HG03064 (cell line): ENCODE measurements around the gene SLC35F4.

Source experiments
- ATAC-seq: cut with Tn5 transposase; IDR thresholded peaks from one replicate; pipeline ENCODE4 v1.9.1; 2021; ENCODE audit warnings: low read depth; ENCODE audit not compliant: unreplicated experiment

SLC35F4 gene

GRCh38 chr14:57559576-57559975 lies 306.3 kb downstream of the SLC35F4 start:
- no peak for ATAC-seq

GRCh38 chr14:57549765-57550420 lies 316.0 kb downstream of the SLC35F4 start:
- no peak for ATAC-seq

GRCh38 chr14:57549016-57549564 lies 316.8 kb downstream of the SLC35F4 start:
- ATAC-seq, result no peak

GRCh38 chr14:57547131-57547530 lies 318.8 kb downstream of the SLC35F4 start:
- no peak for ATAC-seq

GRCh38 chr14:57533214-57533613 lies 332.7 kb downstream of the SLC35F4 start:
- ATAC-seq, result no peak

GRCh38 chr14:57530571-57530970 lies 335.3 kb downstream of the SLC35F4 start:
- no peak for ATAC-seq

GRCh38 chr14:57526942-57527341 lies 338.9 kb downstream of the SLC35F4 start:
- no peak for ATAC-seq

- no peak for ATAC-seq
These were observed 346.8 kb downstream of the SLC35F4 start for GRCh38 chr14:57519043-57519442.
